OCI-LY7 (cell line): ENCODE results near the gene UBE3A. TPM values are rescaled to one million over a fixed set of nuclear protein-coding genes. Genes with fewer than 3 reads are reported as not detected.

Experiments used
- BruUV-seq: library from RNA; stranded (reverse); fragments of 400-500 nt; replicated peaks from 2 replicates; lab custom pipeline; 2021; lab: Mats Ljungman, UMichigan
- CTCF ChIA-PET: fragments of 300-600 bp; sonication (Branson Sonifier 250); formaldehyde crosslinking; loops from one replicate; lab custom pipeline; 2022; ENCODE audit warnings: antibody characterized with exemption; ENCODE audit not compliant: unreplicated experiment; lab: Charles Lee
- POLR2A ChIA-PET: fragments of 300-600 bp; sonication (Branson Sonifier 250); formaldehyde crosslinking; loops from one replicate; lab custom pipeline; 2022; ENCODE audit warnings: antibody characterized with exemption; lab: Charles Lee
- DNase-seq: peaks from one replicate; pipeline ENCODE4 v3.0.0-alpha.2; 2015; ENCODE audit warnings: low spot score
- H2AFZ ChIP-seq: fragments of 200-600 bp; sonication (generic), shearing (Covaris generic); 2 replicates; pipeline ENCODE4 v1.6.1; 2014; ENCODE audit warnings: mild to moderate bottlenecking, antibody characterized with exemption, low read length, moderate library complexity
- H3K27ac ChIP-seq: fragments of 200-600 bp; sonication (generic); 2 replicates; pipeline ENCODE4 v1.5.1; 2014; ENCODE audit warnings: mixed run types, low read depth, mild to moderate bottlenecking, moderate library complexity, low read length, inconsistent platforms; ENCODE audit not compliant: poor library complexity, severe bottlenecking
- H3K36me3 ChIP-seq: fragments of 200-600 bp; sonication (generic); 2 replicates; pipeline ENCODE4 v1.6.1; 2014; ENCODE audit warnings: mild to moderate bottlenecking, antibody characterized with exemption, low read length, moderate library complexity, mixed read lengths; ENCODE audit not compliant: insufficient read depth
- H3K4me1 ChIP-seq: fragments of 200-600 bp; sonication (generic); 2 replicates; pipeline ENCODE4 v1.5.1; 2014; ENCODE audit warnings: mild to moderate bottlenecking, low read length; ENCODE audit not compliant: insufficient read depth, poor library complexity, severe bottlenecking
- H3K4me2 ChIP-seq: fragments of 200-600 bp; sonication (generic); 2 replicates; pipeline ENCODE4 v1.6.1; 2014; ENCODE audit warnings: mild to moderate bottlenecking, low read length
- H3K4me3 ChIP-seq: fragments of 200-600 bp; sonication (generic); 2 replicates; pipeline ENCODE4 v1.5.1; 2014; ENCODE audit warnings: mild to moderate bottlenecking, low read depth, low read length; ENCODE audit not compliant: poor library complexity, severe bottlenecking
- H3K79me2 ChIP-seq: fragments of 200-600 bp; sonication (generic); 2 replicates; pipeline ENCODE4 v1.6.1; 2016; ENCODE audit warnings: low read depth, mild to moderate bottlenecking, low read length, moderate library complexity, mixed read lengths; ENCODE audit not compliant: insufficient read depth
- H3K9me2 ChIP-seq: fragments of 200-600 bp; sonication (generic); 2 replicates; pipeline ENCODE4 v1.6.1; 2016; ENCODE audit warnings: mild to moderate bottlenecking, low read length, mixed read lengths; ENCODE audit not compliant: insufficient read depth
- H3K9me3 ChIP-seq: fragments of 200-600 bp; sonication (generic); 2 replicates; pipeline ENCODE4 v1.6.1; 2014; ENCODE audit warnings: mild to moderate bottlenecking, mixed run types, low read length, mixed read lengths
- H4K20me1 ChIP-seq: fragments of 200-600 bp; sonication (generic); 2 replicates; pipeline ENCODE4 v1.6.1; 2014; ENCODE audit warnings: mild to moderate bottlenecking, antibody characterized with exemption, low read length, moderate library complexity, mixed read lengths; ENCODE audit not compliant: insufficient read depth
- CTCF ChIP-seq: fragments of 200-600 bp; sonication (generic); conservative IDR thresholded peaks from 2 replicates; pipeline ENCODE4 v1.5.1; 2014; ENCODE audit warnings: mild to moderate bottlenecking, antibody characterized with exemption, low read length, moderate library complexity, mixed read lengths
- EZH2phosphoT487 ChIP-seq: fragments of 200-600 bp; sonication (generic); IDR thresholded peaks from 2 replicates; pipeline ENCODE4 v1.6.1; 2018; ENCODE audit warnings: low read depth, borderline replicate concordance, mild to moderate bottlenecking, mixed run types, antibody characterized with exemption, low read length, moderate library complexity, mixed read lengths
- intact Hi-C: fragments of 100-400 bp; cut with micrococcal nuclease; formaldehyde crosslinking; loops from one replicate; pipeline ENCODE4 v1.10.0; 2022; ENCODE audit not compliant: unreplicated experiment
- total RNA-seq, 2 experiments: library from RNA; depleted of rRNA in 1 of 2; stranded (reverse); fragments of >200 nt in 1 of 2; shearing (Covaris generic) in 1 of 2; gene quantifications; 2 replicates each; pipeline ENCODE4 v1.2.3, GENCODE V29; 2014 to 2022

UBE3A gene
- total RNA-seq, 2 experiments from 2014 or later: 95.9 to 158 TPM

- H3K36me3 ChIP-seq: peaks cover 83% of the 10 kb centered on the region
- BruUV-seq: no TSS peak
- H3K79me2 ChIP-seq: peaks cover 100% of the 10 kb centered on the region
Observed at GRCh38 chr15:25408929-25409328, 29.9 kb downstream of the UBE3A start.

DNA sequence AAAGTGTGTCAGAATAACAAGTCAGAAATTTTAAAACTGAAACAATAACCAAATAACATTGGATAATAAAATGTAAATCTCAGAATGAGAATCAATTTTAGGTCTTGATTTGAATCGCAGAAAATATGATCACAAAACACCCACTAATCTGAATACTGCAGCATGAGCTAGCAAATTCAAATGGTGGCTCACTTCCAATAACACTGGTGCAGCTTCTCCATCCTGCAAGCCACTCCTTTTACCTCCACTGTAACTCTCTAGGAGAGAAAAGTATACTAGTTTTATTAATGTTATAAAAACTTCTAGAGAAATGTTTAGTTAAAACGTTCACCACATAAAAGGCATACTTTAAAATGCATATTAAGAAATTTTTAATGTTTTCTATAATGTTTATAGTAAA lies 30.4 kb downstream of the UBE3A start:
- H3K4me3 ChIP-seq: no peak overlapping the region
- peaks cover 32% of the 10 kb centered on the region; the same call in 1 of the 2 replicates for H4K20me1 ChIP-seq
- POLR2A ChIA-PET: interaction anchor here (0.7 to 2.3 kb wide), 2 partner anchors 8 to 10 kb away, joined by 3 to 16 read pairs; no protein-coding TSS in a partner anchor
- peaks cover 100% of the 10 kb centered on the region for H3K79me2 ChIP-seq
- intact Hi-C loops: no loop called here
- H3K4me1 ChIP-seq: peaks cover 38% of the 10 kb centered on the region
- H3K27ac ChIP-seq: no peak overlapping the region
- H2AFZ ChIP-seq: no peak overlapping the region
- H3K36me3 ChIP-seq: peaks cover 83% of the 10 kb centered on the region
- no peak for DNase-seq
- no peaks in the 10 kb centered on the region; the same call in 1 of the 2 replicates for H3K9me3 ChIP-seq
- no peak overlapping the region for H3K4me2 ChIP-seq
- no TSS peak for BruUV-seq
- CTCF ChIA-PET: no interaction called here
- TF ChIP-seq CTCF: no peak
- TF ChIP-seq EZH2phosphoT487: no peak
- no peaks in the 10 kb centered on the region for H3K9me2 ChIP-seq

More at GRCh38 chr15:25408929-25409328, 29.9 kb downstream of the UBE3A start:
- intact Hi-C loops: no loop called here
- Histone ChIP-seq H2AFZ (no peak overlapping the region), H3K9me3 (no peaks in the 10 kb centered on the region; the same call in 1 of the 2 replicates), H3K4me3 (no peak overlapping the region), H3K27ac (no peak overlapping the region), H3K9me2 (no peaks in the 10 kb centered on the region), H3K4me1 (peaks cover 33% of the 10 kb centered on the region), H4K20me1 (peaks cover 27% of the 10 kb centered on the region; the same call in 1 of the 2 replicates), H3K4me2 (no peak overlapping the region)
- no peak for DNase-seq
- ChIA-PET POLR2A (interaction anchor here (0.7 kb wide), 2 partner anchors 9 to 1394 kb away, joined by 3 to 4 read pairs; no protein-coding TSS in a partner anchor), CTCF (no interaction called here)
- no peak for TF ChIP-seq EZH2phosphoT487

- peaks cover 32% of the 10 kb centered on the region; the same call in 1 of the 2 replicates for H4K20me1 ChIP-seq
- no peak for DNase-seq
- H3K4me3 ChIP-seq: no peak overlapping the region
- H3K9me2 ChIP-seq: no peaks in the 10 kb centered on the region
- POLR2A ChIA-PET: interaction anchor here (0.8 to 2.3 kb wide), 3 partner anchors 9 to 29 kb away, joined by 3 to 16 read pairs (median 3); no protein-coding TSS in a partner anchor
- peaks cover 84% of the 10 kb centered on the region for H3K36me3 ChIP-seq
- H3K9me3 ChIP-seq: no peaks in the 10 kb centered on the region; the same call in 1 of the 2 replicates
- no peak overlapping the region for H3K27ac ChIP-seq
- H3K4me1 ChIP-seq: peaks cover 40% of the 10 kb centered on the region
- intact Hi-C loops: no loop called here
- no TSS peak for BruUV-seq
- no peak overlapping the region for H2AFZ ChIP-seq
- CTCF ChIA-PET: no interaction called here
- no peak overlapping the region for H3K4me2 ChIP-seq
- peaks cover 100% of the 10 kb centered on the region for H3K79me2 ChIP-seq
- TF ChIP-seq CTCF: no peak
- no peak for TF ChIP-seq EZH2phosphoT487
Observed at GRCh38 chr15:25407950-25408349, 30.9 kb downstream of the UBE3A start.
